Small intestine (tissue), 7 donors: ENCODE measurements around the gene DDR1. TPM values are rescaled to one million over a fixed set of nuclear protein-coding genes. Genes with fewer than 3 reads are reported as not detected.

Source experiments
- DNase-seq, 2 donors: peaks; one replicate each; pipeline versions ENCODE4 v3.0.0 to v3.0.0-alpha.2; 2013
- FAIRE-seq: peaks from 2 replicates; lab custom pipeline; 2012; peaks lifted over from hg19 to GRCh38; lab: Jason Lieb, UNC
- H3K27ac ChIP-seq, 3 donors: one replicate each; pipeline ENCODE4 v1.5.1; 2013; ENCODE audit warnings: low read length in 2 of 3, mild to moderate bottlenecking in 2 of 3, control low read depth in 1 of 3, inconsistent platforms in 1 of 3, low read depth in 1 of 3, moderate library complexity in 1 of 3
- H3K27me3 ChIP-seq, 3 donors: one replicate each; pipeline ENCODE4 v1.6.1; 2013; ENCODE audit warnings: low read length in 3 of 3, inconsistent platforms in 1 of 3; ENCODE audit not compliant: control insufficient read depth in 3 of 3, insufficient read depth in 3 of 3
- H3K36me3 ChIP-seq, 3 donors: one replicate each; pipeline ENCODE4 v1.6.1; 2013; ENCODE audit warnings: low read length in 3 of 3, inconsistent platforms in 1 of 3, low read depth in 1 of 3, mild to moderate bottlenecking in 1 of 3, moderate library complexity in 1 of 3; ENCODE audit not compliant: control insufficient read depth in 3 of 3, insufficient read depth in 2 of 3
- H3K4me1 ChIP-seq, 3 donors: one replicate each; pipeline ENCODE4 v1.6.1; 2013; ENCODE audit warnings: low read length in 2 of 3, inconsistent platforms in 1 of 3, low read depth in 1 of 3, mild to moderate bottlenecking in 1 of 3, moderate library complexity in 1 of 3; ENCODE audit not compliant: control insufficient read depth in 3 of 3, insufficient read depth in 2 of 3
- H3K4me3 ChIP-seq, 3 donors: one replicate each; pipeline ENCODE4 v1.5.1; 2013; ENCODE audit warnings: low read length in 3 of 3, control low read depth in 1 of 3, inconsistent platforms in 1 of 3, low read depth in 1 of 3, mild to moderate bottlenecking in 1 of 3, moderate library complexity in 1 of 3
- H3K9me3 ChIP-seq, 2 donors: one replicate each; pipeline ENCODE4 v1.6.1; 2013; ENCODE audit warnings: low read depth in 1 of 2, low read length in 1 of 2; ENCODE audit not compliant: control insufficient read depth in 2 of 2, insufficient read depth in 1 of 2
- WGBS, 3 donors: extraction: QIAGEN DNeasy Blood & Tissue Kit; methylation state at CpG; one replicate each; pipeline ENCODE4 v1.1.7; 2013; 5-methylcytosine and 5-hydroxymethylcytosine counted together
- polyA plus RNA-seq, 4 donors: library from polyadenylated mRNA; stranded (reverse) in 3 of 4; unstranded in 1 of 4; fragments of 200-250 nt in 3 of 4; fragments of 120-200 nt in 1 of 4; gene quantifications; one replicate each; pipeline versions ENCODE4 v1.2.1 to v1.2.3, GENCODE V29; 2013
- donor health status: healthy with polysubstance abuse.
- donor health status: control.
- donor health status: control.
- donor health status: Bipolar disorder and iron deficiency.
- donor health status: healthy.

Gene DDR1
- polyA plus RNA-seq, 4 donors: 45.7 to 185 (median 66.5) TPM

- peak within 1 kb of the TSS in 1 of 3 donors; percentile 44 for H3K27ac ChIP-seq
- DNase-seq: peak; percentile 22 to 74
- WGBS, 3 donors: 15 to 57% (median 32%) methylated on average over 16 of the region's 16 CpGs
- no peaks in the 10 kb centered on the region for H3K9me3 ChIP-seq
- no peak within 1 kb of the TSS for H3K4me3 ChIP-seq
- no peak for FAIRE-seq
- H3K36me3 ChIP-seq: no peaks in the 10 kb centered on the region
- H3K4me1 ChIP-seq: peaks cover 0 to 17% (median 6%) of the 10 kb centered on the region in 3 donors
- H3K27me3 ChIP-seq: peaks cover 0 to 5% (median 2%) of the 10 kb centered on the region in 3 donors
Measured at GRCh38 chr6:30940361-30940986, 56.2 kb downstream of the DDR1 start, which contains the start of gene MUCL3. Gene MUCL3 (plus strand): TSS chr6:30940973. CDS start chr6:30941000, 27 bp downstream.

- Histone ChIP-seq H3K4me3 (no peak overlapping the region), H3K27ac (no peak overlapping the region), H3K9me3 (no peaks in the 10 kb centered on the region), H3K27me3 (peaks cover 0 to 9% (median 5%) of the 10 kb centered on the region in 3 donors), H3K4me1 (peaks cover 0 to 17% (median 6%) of the 10 kb centered on the region in 3 donors), H3K36me3 (no peaks in the 10 kb centered on the region)
- FAIRE-seq: no peak
- 7 to 15% (median 13%) methylated on average over 15 of the region's 15 CpGs for WGBS, 3 donors
- DNase-seq: peak; percentile 86 to 88
Measured at GRCh38 chr6:30942338-30943060, 58.2 kb downstream of the DDR1 start.

- Histone ChIP-seq H3K4me1 (peaks cover 0 to 23% (median 6%) of the 10 kb centered on the region in 3 donors), H3K36me3 (no peaks in the 10 kb centered on the region), H3K27ac (no peak overlapping the region), H3K4me3 (no peak overlapping the region), H3K9me3 (no peaks in the 10 kb centered on the region), H3K27me3 (peaks cover 0 to 9% (median 5%) of the 10 kb centered on the region in 3 donors)
- no peak for DNase-seq
- 87 to 93% (median 88%) methylated on average over 4 of the region's 4 CpGs for WGBS, 3 donors
- FAIRE-seq: no peak
Measured at GRCh38 chr6:30944051-30944450, 59.7 kb downstream of the DDR1 start.

DNA sequence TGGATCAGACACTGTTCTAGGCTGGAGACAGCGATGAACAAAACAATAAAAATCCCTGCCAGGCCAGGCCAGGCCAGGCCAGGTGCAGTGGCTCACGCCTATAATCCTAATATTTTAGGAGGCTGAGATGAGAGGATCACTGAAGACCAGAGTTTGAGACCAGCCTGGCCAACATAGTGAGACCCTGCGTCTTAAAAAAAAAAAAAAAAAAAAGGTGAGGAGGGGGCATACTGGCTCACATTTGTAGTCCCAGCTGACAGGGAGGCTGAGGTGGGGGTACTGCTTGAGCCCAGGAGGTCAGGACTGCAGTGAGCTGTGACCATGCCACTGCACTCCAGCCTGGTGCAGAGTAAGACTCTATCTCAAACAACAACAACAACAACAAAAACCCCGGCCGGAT, 61.0 kb downstream of the DDR1 start:
- 86 to 93% (median 91%) methylated on average over 5 of the region's 5 CpGs for WGBS, 3 donors

DNA sequence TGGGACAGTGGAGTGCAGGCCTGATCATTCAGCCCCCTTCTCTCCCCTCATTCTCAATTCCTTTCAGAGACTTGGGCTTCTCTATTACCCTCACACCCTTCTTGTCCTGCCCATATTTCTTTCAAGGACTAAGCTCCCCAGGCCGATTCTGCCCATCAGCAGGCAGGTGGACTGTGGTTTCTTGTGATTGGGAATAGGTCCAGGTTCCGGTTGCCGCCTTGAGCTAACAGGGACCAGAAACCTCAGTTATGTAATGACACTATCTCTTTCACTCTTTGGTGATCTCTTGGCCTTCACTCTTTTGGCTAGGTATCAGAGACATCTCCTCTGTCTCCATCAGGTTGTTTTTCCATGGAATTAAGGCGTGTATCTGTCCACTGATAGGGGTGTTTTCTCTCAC, 62.9 kb downstream of the DDR1 start:
- DNase-seq: no peak
- no peaks in the 10 kb centered on the region for H3K36me3 ChIP-seq
- no peak overlapping the region for H3K27ac ChIP-seq
- FAIRE-seq: no peak
- peaks cover 0 to 5% of the 10 kb centered on the region in 2 donors for H3K9me3 ChIP-seq
- no peak overlapping the region for H3K4me3 ChIP-seq
- H3K4me1 ChIP-seq: peaks cover 0 to 15% (median 0%) of the 10 kb centered on the region in 3 donors
- 32 to 76% (median 50%) methylated on average over 4 of the region's 4 CpGs for WGBS, 3 donors
- H3K27me3 ChIP-seq: peaks cover 0 to 26% (median 4%) of the 10 kb centered on the region in 3 donors

More for the DNA sequence above, 61.0 kb downstream of the DDR1 start:
- peaks cover 0 to 9% (median 5%) of the 10 kb centered on the region in 3 donors for H3K27me3 ChIP-seq
- no peaks in the 10 kb centered on the region for H3K9me3 ChIP-seq
- no peak overlapping the region for H3K4me3 ChIP-seq
- DNase-seq (no peak), FAIRE-seq (no peak)
- peaks cover 0 to 22% (median 6%) of the 10 kb centered on the region in 3 donors for H3K4me1 ChIP-seq
- H3K27ac ChIP-seq: no peak overlapping the region
- no peaks in the 10 kb centered on the region for H3K36me3 ChIP-seq

DNA sequence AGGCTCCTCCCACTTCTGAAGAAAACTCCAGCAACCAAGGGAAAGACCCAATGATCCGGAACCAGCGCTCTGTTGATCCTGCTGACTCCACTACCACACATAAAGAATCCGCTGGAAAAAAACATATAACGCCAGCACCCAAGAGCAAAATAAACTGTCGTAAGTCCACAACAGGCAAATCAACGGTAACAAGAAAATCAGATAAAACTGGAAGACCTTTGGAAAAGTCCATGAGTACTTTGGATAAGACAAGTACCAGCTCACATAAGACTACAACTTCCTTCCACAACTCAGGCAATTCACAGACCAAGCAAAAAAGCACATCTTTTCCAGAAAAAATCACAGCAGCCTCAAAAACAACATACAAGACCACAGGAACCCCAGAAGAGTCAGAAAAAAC, 64.5 kb downstream of the DDR1 start:
- Histone ChIP-seq H3K27me3 (peaks cover 0 to 24% (median 9%) of the 10 kb centered on the region in 3 donors), H3K36me3 (no peaks in the 10 kb centered on the region), H3K9me3 (peaks cover 0 to 5% of the 10 kb centered on the region in 2 donors), H3K4me1 (peaks cover 0 to 8% (median 0%) of the 10 kb centered on the region in 3 donors), H3K4me3 (no peak overlapping the region), H3K27ac (no peak overlapping the region)
- WGBS, 3 donors: 46 to 76% (median 58%) methylated on average over 6 of the region's 6 CpGs
- FAIRE-seq (no peak), DNase-seq (peak; percentile 34 to 59)

Other genes with a start within 250 kb of the DDR1 start
- 100 to 1,000 TPM in 1 of 4 donors, 10 to 100 TPM in 3; 32.6 to 125 (median 59.7) TPM for gene C6orf136, start 237.4 kb upstream of the DDR1 start, polyA plus RNA-seq
- gene DHX16, start 211.5 kb upstream of the DDR1 start, polyA plus RNA-seq: 10 to 100 TPM; 27.5 to 82.5 (median 51.4) TPM
- gene PPP1R18, start 197.9 kb upstream of the DDR1 start, polyA plus RNA-seq: 10 to 100 TPM; 10.1 to 22.7 (median 17.9) TPM
- gene NRM, start 193.5 kb upstream of the DDR1 start, polyA plus RNA-seq: 10 to 100 TPM in 2 of 4 donors, 1 to 10 TPM in 2; 1.1 to 14.2 (median 8.0) TPM
- 10 to 100 TPM in 2 of 4 donors, 1 to 10 TPM in 2; 1.8 to 20.7 (median 7.6) TPM for gene MDC1, start 167.2 kb upstream of the DDR1 start, polyA plus RNA-seq
- 100 to 1,000 TPM in 2 of 4 donors, 10 to 100 TPM in 2; 47.0 to 371 (median 188) TPM for gene TUBB, start 164.2 kb upstream of the DDR1 start, polyA plus RNA-seq
- 100 to 1,000 TPM in 3 of 4 donors, 10 to 100 TPM in 1; 77.4 to 166 (median 144) TPM for gene FLOT1, start 141.8 kb upstream of the DDR1 start, polyA plus RNA-seq
- gene IER3, start 140.0 kb upstream of the DDR1 start, polyA plus RNA-seq: 10 to 100 TPM; 13.4 to 69.5 (median 14.7) TPM
- gene GTF2H4, start 23.7 kb downstream of the DDR1 start, polyA plus RNA-seq: 10 to 100 TPM; 21.5 to 22.3 (median 22.1) TPM
- gene VARS2, start 29.7 kb downstream of the DDR1 start, polyA plus RNA-seq: 10 to 100 TPM; 25.4 to 54.9 (median 41.9) TPM
- gene SFTA2, start 47.7 kb downstream of the DDR1 start, polyA plus RNA-seq: 1 to 10 TPM in 2 of 4 donors, under 1 TPM in 1, not detected in 1; 0.83 to 3.2 (median 1.6) TPM
- 1 to 10 TPM in 2 of 4 donors, under 1 TPM in 2; 0.01 to 1.1 (median 0.57) TPM for gene MUCL3, start 56.5 kb downstream of the DDR1 start, polyA plus RNA-seq
- gene MUC21, start 99.2 kb downstream of the DDR1 start, polyA plus RNA-seq: under 1 TPM in 3 of 4 donors, not detected in 1; 0.22 to 0.89 (median 0.81) TPM
- not detected for gene MUC22, start 126.0 kb downstream of the DDR1 start, polyA plus RNA-seq
- not detected for gene C6orf15, start 228.1 kb downstream of the DDR1 start, polyA plus RNA-seq
- gene PSORS1C1, start 230.3 kb downstream of the DDR1 start, polyA plus RNA-seq: 10 to 100 TPM in 2 of 4 donors, 1 to 10 TPM in 1, under 1 TPM in 1; 0.19 to 40.5 (median 19.6) TPM
- gene CDSN, start 235.9 kb downstream of the DDR1 start, polyA plus RNA-seq: under 1 TPM in 1 of 4 donors, not detected in 3; 0.07 TPM